Measurements from ENCODE around the gene HSF2.
A peak's percentile ranks its signal among the peaks of the same experiment; 100 is the strongest.

HSF2 gene, protein sequence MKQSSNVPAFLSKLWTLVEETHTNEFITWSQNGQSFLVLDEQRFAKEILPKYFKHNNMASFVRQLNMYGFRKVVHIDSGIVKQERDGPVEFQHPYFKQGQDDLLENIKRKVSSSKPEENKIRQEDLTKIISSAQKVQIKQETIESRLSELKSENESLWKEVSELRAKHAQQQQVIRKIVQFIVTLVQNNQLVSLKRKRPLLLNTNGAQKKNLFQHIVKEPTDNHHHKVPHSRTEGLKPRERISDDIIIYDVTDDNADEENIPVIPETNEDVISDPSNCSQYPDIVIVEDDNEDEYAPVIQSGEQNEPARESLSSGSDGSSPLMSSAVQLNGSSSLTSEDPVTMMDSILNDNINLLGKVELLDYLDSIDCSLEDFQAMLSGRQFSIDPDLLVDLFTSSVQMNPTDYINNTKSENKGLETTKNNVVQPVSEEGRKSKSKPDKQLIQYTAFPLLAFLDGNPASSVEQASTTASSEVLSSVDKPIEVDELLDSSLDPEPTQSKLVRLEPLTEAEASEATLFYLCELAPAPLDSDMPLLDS

DNA sequence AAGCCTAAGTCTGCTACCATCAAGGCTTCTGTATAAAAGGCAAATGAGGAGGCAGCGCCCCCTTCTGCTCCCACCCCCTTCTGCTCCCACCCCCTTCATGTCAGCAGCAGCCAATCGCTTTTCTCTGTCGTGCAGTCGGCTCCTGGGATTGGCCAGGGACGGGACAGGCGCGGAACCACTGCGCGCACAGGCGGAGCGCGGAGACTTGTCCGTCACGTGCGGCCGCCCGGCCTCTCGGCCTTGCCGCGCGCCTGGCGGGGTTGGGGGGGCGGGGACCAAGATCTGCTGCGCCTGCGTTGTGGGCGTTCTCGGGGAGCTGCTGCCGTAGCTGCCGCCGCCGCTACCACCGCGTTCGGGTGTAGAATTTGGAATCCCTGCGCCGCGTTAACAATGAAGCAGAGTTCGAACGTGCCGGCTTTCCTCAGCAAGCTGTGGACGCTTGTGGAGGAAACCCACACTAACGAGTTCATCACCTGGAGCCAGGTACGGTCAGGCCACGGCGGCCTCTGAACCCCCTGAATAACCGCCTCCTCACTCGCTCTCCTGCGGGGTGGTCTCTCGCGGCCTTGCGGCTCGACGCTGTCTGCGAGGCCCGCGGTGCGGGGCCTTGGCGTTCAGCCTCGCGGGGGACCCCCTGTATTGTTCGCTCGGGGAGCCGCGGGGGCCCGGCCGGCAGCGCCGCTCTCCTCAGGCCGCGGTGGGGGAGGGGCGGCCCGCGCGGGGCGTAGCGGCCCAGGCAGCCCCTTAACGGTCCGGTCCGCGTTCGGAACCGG, at the start of gene HSF2:
Gene HSF2, plus strand, starts transcription at position 305 of the 773 bp plus-strand sequence. Its CDS starts 86 bp downstream, at position 391.
- in situ Hi-C loops (cut with MboI; ENCODE audit: low pct_unique_long_range_greater_than_20kb, low sequenced_read_pairs): no loop called here
- DNase-seq: peak; percentile 96

DNA sequence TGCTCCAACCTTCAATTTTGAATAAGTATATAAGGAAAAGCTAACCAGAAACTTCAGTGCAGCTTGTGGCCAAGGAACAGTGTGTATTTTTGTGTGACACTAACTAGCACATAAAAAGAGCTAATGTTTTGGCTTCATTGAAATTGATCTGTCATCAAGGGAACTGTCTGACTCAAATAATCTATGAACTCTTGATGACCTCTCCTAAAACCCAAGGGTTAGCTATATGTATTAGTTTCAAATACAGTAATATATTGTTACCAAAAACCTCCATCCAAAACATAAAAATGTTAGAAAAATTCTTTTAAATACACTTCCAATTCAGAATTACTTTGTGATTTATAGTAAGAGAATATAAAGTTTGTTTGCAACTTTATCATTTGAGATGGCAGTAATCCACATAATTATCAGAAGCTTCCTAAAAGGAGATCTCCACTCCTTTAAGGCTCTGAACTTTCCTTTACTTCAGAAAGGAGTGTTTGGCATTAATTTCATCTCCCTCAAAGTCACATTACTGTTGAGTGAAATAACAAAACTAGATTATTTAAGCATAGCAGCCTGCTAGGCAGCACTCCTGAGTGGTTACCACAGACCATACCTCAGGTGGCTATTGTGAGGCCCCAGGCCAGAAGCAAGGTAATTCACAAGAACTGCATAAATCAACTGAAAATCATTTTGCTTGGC, 46.3 kb upstream of the HSF2 start:
- no peak for DNase-seq
- in situ Hi-C loops (cut with MboI; ENCODE audit: low pct_unique_long_range_greater_than_20kb, low sequenced_read_pairs): no loop called here

DNA sequence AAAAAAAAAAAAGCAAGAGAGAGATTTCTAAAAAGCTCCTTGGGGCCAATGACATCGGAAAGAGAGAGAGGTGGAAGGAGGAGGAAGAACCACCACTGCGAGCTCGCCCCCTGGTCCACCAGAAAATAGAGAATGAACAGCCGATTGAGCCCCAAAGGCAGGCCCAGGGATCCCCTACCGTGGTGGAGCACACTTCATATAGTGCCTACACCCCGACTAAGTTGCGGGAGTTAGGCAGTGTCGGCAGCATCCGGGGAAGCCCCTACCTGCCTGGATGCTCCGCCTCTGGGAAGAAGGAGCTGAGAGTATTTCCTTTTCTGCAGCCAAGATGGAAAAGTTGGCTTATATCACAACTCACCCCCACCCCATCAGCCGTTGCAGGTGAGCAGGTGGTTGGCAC, 38.6 kb upstream of the HSF2 start:
- DNase-seq: no peak
- in situ Hi-C loops (cut with MboI; ENCODE audit: low pct_unique_long_range_greater_than_20kb, low sequenced_read_pairs): no loop called here

DNA sequence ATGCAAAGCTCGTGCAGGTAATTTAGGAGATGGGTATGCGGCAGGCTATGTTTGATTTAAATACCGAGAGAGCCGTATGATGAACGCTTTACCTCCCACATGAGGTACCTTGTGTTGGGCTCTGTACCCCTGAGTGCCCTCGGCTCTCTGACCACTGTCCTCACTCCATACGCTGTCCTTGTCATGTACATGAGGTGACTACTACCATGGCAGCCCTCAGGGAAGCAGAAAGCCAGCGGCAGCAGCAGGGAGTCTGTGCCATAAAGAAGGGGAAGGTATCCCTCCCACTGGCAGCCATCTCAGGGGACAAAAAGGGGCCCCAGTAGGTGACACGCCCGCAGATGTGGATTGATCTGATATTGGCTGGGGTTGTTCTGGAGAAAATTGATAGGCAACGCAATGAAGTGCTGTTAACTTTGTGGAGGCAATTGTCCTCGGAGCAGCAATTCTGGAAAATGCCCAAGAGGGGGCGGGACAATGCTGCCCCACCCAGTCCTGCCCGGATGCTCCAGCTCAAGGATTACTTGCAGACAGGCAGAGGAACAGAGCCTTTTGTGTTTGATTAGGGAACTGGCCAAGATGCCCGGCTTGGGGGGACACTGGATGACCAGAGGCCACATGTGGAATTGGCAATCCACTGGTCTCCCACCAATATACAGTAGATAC, 38.0 kb upstream of the HSF2 start:
- DNase-seq: no peak
- in situ Hi-C loops (cut with MboI; ENCODE audit: low pct_unique_long_range_greater_than_20kb, low sequenced_read_pairs): no loop called here

DNA sequence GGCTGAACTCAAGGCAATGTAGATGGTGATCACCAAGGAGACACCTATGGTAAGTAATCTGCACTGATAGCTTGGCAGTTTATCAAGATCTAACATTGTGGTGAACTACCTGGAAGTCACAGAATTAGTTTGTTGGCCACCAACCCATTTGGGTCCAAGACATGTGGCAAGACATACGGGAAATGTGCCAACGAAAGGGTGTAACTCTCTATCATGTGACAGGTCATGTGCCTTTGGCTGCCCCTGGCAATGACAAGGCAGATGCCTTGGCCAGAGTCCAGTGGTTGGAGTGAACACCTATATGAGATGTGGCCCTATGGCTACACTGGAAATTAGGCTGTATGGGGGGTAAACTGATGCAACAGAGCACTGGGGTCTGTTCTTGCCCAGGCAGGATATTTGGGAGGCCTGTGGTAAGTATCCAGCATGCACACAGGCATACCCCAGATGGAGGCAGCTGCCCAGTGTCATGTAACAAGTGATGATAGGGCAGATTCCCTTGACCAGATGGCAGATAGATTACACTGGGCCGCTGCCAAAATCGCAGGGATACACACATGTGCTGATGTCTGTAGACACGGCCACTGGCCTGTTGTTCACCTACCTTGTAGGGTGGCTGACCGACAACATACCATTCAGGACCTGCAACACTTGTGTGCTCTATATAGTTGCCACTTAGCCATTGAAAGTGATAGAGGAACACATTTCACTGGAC, 35.5 kb upstream of the HSF2 start:
- DNase-seq: no peak
- in situ Hi-C loops (cut with MboI; ENCODE audit: low pct_unique_long_range_greater_than_20kb, low sequenced_read_pairs): no loop called here

DNA sequence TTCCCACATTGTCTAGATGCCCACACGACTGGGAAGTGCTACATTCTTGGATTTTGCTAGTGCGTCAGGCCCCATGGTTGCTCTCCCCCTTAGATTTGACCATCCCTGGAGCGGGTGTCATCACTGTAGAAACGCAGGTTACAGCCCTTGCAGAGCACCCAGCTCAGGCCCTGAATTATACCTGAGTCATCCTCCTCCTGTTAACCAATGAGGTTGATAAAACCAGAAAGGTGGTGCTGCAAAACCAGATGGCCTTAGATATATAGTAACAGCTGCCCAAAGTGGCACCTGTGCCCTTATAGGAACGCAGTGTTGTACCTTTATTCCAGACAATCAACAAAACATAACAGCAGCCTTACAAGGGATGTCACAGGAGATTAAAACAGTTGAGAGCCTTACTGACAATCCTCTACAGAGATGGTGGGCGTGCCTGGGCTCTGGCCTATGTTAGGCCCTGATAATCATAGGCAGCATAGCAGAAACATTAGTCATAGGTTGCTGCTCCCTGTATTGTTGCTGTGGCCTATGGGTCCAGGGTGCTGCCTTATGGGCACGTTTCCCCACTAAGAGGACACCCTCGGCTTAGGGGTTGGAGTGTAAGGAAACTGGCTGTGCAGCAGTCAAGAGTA, 33.6 kb upstream of the HSF2 start:
- DNase-seq: no peak
- in situ Hi-C loops (cut with MboI; ENCODE audit: low pct_unique_long_range_greater_than_20kb, low sequenced_read_pairs): no loop called here

DNA sequence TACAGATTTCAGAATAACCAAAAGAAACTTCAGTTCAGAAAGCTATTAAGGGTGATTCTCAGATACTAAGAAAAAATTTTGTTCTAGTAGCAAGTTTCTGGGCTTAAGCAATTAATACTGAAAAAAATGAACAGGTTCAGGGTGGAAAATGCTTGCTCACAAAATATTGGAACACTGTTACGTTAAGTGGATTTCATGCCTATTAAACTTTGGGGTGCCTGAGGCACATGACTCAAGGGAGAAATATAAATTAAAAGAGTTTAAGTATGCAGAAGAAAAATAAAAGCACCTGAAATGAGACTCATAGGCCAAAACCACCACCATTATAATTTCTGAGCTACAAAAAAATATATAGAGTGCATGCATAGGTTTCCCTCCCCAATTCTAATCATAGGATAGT, 32.3 kb upstream of the HSF2 start:
- in situ Hi-C loops (cut with MboI; ENCODE audit: low pct_unique_long_range_greater_than_20kb, low sequenced_read_pairs): no loop called here

DNA sequence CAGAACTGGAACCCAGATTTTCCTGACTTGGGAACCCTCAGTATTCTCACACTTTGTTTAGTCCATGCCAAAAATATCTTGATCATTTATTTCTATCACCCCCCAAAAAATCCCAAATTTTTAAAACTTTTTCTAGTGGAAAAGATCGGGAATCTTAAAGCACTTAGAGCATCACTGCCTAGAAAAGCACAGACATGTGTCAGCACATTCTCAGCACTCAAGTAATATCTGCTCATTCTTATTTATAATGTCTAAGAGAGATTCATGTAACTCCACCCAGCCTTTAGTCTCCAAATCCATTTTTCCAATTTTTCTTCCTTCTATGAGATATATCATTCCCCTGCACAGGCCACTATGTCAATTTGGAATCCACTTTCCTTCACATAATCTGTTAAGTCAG, 29.9 kb upstream of the HSF2 start:
- in situ Hi-C loops (cut with MboI; ENCODE audit: low pct_unique_long_range_greater_than_20kb, low sequenced_read_pairs): no loop called here
- no peak for DNase-seq

More for the DNA sequence above, 32.3 kb upstream of the HSF2 start:
- DNase-seq: no peak

DNA sequence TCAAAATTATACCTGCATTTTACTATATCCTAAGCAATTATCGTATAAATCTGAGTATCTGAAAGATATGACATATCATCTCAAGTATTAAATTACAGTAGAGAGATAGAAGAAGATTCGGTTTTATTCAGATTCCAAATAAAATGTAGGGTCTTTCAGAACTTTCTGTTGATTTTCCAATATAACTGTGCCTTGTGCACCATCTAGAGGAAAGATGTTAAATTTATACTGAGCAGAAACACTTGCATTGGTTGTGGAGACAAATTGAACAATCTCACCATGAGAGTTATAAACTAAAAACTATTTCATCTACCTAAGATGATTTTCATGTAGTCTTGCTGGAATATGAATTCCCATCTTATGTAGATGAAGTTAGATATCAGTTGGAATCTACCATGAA, 26.8 kb upstream of the HSF2 start:
- DNase-seq: peak; percentile 5

DNA sequence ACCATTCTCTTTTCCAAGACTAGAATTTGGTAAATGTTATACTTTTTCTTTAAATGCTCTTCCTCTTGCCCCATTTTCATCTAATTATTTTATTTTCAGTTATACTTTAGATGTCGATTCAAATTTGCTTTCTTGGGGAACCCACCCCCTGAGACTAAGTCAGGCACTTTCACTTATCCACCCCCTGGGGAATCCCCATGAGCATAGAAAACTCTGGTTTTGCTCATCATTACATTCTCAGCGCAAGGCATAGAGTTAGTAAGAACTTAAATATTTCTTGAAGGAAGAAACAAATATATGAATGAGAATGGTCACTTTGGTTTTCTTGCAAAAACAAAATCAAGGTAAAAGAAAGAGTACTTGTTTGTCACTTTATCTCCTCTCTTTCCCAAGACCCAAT, 25.1 kb upstream of the HSF2 start:
- no peak for DNase-seq
- in situ Hi-C loops (cut with MboI; ENCODE audit: low pct_unique_long_range_greater_than_20kb, low sequenced_read_pairs): no loop called here

More for the DNA sequence above, 26.8 kb upstream of the HSF2 start:
- in situ Hi-C loops (cut with MboI; ENCODE audit: low pct_unique_long_range_greater_than_20kb, low sequenced_read_pairs): no loop called here

DNA sequence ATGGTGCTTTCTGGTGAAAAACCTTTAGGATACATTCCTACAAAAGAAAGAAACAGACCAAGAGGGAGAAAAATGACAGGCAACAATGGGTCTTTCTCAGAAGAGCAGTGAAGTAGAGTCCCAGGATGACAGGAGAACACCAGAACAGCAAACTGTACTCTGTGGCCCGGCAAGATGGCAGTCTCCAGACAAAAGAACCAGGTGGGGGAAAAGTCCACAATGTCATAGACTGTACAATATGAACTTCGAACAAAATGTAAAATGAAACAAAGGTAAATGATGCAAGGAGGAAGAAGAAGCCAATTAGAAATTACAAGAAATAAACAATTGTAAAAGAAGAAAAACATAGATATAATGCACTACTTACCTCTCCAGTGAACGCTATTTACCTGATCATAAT, 23.2 kb upstream of the HSF2 start:
- in situ Hi-C loops (cut with MboI; ENCODE audit: low pct_unique_long_range_greater_than_20kb, low sequenced_read_pairs): no loop called here

DNA sequence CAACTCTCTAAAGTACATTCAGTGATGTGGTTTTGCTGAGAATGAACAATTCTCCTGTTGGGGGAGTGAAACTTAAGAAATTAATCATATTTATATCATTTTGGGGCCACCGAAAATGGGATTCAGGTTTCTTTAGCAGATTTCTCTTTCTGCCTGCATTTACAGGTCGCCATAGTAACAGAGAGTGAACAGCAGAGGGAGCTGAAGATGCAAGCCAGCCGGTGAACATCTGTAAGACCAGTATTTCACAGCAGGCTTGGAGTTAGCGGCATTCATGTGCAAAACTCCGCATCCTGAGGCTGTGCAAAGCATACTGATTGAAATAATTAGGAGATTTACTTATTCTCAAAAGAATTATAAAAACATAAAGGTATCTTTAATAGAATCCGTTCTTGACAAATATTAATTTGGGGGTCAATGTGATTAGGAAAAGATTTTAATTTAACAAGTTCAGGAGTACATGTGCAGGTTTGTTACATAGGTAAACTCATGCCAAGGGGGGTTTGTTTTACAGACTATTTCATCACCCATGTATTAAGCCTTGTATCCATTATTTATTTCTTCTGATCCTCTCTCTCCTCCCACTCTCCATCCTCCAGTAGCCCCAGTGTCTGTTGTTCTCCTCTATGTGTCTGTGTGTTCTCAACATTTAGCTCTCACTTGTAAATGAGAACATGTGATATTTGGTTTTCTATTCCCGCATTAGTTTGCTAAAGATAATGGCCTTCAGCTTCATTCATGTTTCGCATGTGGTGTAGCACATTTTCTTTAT, 17.8 kb upstream of the HSF2 start:
- in situ Hi-C loops (cut with MboI; ENCODE audit: low pct_unique_long_range_greater_than_20kb, low sequenced_read_pairs): no loop called here
- DNase-seq: peak; percentile 64

More for the DNA sequence above, 23.2 kb upstream of the HSF2 start:
- no peak for DNase-seq

DNA sequence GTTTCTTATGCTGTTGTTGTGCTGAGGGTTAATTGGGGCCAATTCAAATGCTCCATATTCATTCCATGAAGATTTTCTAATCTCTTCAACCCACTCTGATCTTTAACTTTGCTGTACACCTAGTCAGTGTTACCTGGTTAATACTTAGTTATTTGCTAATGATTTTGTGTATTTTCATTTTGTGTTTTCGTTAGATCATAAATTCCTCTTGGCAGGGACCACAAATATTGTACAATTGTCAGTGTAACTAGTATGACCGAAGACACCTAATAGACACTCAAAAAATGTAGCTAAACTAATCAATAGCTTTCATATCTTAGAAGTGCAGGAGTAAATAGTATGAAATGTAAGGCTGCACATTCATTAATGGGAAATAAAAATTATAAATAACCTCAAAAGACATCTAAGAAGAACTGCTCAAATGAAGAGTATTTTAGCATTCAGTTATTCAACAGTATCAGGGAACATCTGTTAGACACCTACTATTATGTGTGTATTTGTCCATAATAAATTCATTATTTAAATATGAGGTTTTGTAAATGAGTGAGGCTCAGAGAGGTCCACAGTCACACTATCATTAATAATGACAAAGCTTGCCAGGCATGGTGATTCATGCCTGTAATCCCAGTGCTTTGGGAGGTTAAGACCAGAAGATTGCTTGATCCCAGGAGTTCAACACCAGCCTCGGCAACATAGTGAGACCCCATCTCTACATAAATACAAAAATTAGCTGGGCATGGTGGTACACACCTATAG, 13.4 kb upstream of the HSF2 start:
- DNase-seq: no peak
- in situ Hi-C loops (cut with MboI; ENCODE audit: low pct_unique_long_range_greater_than_20kb, low sequenced_read_pairs): no loop called here

DNA sequence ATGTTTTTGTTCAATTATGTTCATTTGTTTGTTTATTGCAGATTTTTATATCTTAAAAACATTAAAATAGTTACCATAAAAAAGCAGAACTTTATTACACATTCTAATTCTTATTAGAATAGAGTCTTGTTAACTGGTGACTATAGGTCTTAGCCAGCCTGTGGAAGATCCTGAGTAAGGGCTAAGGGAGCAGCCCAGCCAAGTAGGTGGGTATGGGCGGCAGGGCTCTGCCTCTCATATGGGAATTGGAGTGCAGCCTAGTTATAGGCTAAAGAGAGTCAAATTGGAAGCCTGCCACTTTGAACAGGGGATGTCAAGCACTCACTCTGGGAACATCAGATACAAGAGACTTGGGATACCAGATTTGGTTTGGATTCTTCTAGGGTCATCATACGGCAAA, 10.5 kb upstream of the HSF2 start:
- no peak for DNase-seq
- in situ Hi-C loops (cut with MboI; ENCODE audit: low pct_unique_long_range_greater_than_20kb, low sequenced_read_pairs): no loop called here

DNA sequence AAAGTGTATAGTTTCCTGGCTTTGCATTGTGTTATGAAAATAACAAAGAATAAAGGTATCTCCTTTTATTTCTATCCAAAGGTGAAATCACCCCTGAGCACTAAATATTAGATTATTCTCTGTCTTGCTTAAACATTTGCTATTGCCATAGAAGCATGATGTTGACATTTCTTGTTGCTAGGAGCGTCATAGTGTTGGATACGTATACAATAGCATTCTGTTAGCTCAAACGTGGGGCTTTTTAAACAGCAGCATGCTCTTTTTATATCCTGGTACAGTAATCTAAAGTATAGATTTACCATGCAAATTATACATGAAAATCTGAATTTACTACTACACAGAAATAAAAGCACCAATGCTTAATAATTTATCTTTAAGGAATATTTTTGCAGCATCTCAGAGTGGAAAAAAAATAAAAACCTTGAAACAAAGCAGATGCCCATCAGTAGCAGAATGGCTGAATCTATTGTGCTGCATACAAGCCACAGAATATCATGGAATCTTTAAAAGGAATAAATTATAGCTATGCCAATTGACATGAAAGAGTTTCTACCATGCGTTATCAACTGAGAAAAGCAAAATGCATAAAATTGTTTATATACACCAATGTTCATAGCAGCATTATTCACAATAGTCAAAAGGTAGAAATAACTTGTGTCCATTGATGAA, 9.6 kb upstream of the HSF2 start:
- in situ Hi-C loops (cut with MboI; ENCODE audit: low pct_unique_long_range_greater_than_20kb, low sequenced_read_pairs): no loop called here
- no peak for DNase-seq

DNA sequence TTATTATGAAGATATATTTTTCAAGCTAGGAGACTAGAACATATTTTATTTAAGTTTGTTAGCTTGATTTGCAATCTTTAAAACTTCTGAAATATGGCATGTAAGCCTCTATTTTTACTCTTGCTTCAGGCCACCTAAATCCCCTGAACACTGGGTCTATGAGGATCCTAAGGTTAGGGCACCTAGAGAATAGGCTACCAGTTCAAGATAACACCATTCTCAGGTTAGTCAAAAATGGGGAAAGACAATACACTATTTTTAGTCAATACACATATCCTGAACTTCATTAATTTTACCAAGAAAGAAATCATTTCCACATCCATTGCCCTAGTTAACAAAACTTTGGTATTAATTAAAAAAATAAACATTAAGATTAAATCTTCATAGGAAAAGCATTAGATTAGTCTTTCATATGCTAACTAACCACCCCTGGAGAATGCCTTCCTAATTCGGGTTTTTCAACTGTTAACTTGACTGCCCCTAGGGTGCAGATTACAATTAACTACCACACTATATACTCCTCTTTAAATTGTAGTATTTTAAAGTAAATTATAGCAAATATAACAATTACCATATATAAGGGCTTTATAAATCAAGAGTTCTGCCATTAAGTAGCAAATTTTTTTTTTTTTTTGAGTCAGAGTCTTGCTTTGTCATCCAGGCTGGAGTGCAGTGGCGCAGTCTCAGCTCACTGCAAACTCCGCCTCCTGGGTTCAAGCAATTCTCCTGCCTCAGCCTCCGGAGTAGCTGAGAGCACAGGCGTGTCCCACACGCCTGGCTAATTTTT, 6.7 kb upstream of the HSF2 start:
- in situ Hi-C loops (cut with MboI; ENCODE audit: low pct_unique_long_range_greater_than_20kb, low sequenced_read_pairs): no loop called here
- DNase-seq: no peak

Measured in KBM-7 (cell line).